Measurements from ENCODE around the gene IFNLR1. TPM values are rescaled to one million over a fixed set of nuclear protein-coding genes. Genes with fewer than 3 reads are reported as not detected.
A peak's percentile ranks its signal among the peaks of the same experiment; 100 is the strongest.

IFNLR1 gene
- total and polyA plus RNA-seq, 2 donors from 2014 or later = 1.6 to 4.8 TPM

- Histone ChIP-seq H3K27ac (ENCODE audit: low read depth in 2 of 2, low read length in 2 of 2) (no peak overlapping the region), H3K4me1 (ENCODE audit: control insufficient read depth in 2 of 3, insufficient read depth in 2 of 3, low read depth in 1 of 3, low read length in 3 of 3) (peaks cover 0 to 4% (median 0%) of the 10 kb centered on the region in 3 donors), H3K36me3 (ENCODE audit: control insufficient read depth in 2 of 3, insufficient read depth in 3 of 3, low read length in 3 of 3) (no peaks in the 10 kb centered on the region), H3K4me3 (ENCODE audit: low read length in 3 of 3) (no peak overlapping the region), H3K9me3 (ENCODE audit: control insufficient read depth in 2 of 3, insufficient read depth in 1 of 3, low read length in 3 of 3) (no peaks in the 10 kb centered on the region), H3K27me3 (ENCODE audit: control insufficient read depth, insufficient read depth, low read length) (no peaks in the 10 kb centered on the region), H3K9ac (ENCODE audit: low read length in 3 of 3) (no peak overlapping the region)
- TF ChIP-seq CTCF (IDR thresholded peaks at IDR 0.05; ENCODE audit: borderline replicate concordance, extremely low read depth, insufficient read depth) = no peak
- no peak for FAIRE-seq
- DNase-seq = peak in 3 of 5 donors; percentile 21 to 58 (median 56)
- intact Hi-C loops (cut with DNase I) = no loop called here
These were observed 18.8 kb downstream of the IFNLR1 start for GRCh38 chr1:24168245-24168644.

- Histone ChIP-seq H3K36me3 (ENCODE audit: control insufficient read depth in 2 of 3, insufficient read depth in 3 of 3, low read length in 3 of 3) (no peaks in the 10 kb centered on the region), H3K4me1 (ENCODE audit: control insufficient read depth in 2 of 3, insufficient read depth in 2 of 3, low read depth in 1 of 3, low read length in 3 of 3) (peaks cover 0 to 4% (median 0%) of the 10 kb centered on the region in 3 donors), H3K4me3 (ENCODE audit: low read length in 3 of 3) (no peak overlapping the region), H3K9me3 (ENCODE audit: control insufficient read depth in 2 of 3, insufficient read depth in 1 of 3, low read length in 3 of 3) (no peaks in the 10 kb centered on the region), H3K9ac (ENCODE audit: low read length in 3 of 3) (no peak overlapping the region), H3K27me3 (ENCODE audit: control insufficient read depth, insufficient read depth, low read length) (no peaks in the 10 kb centered on the region), H3K27ac (ENCODE audit: low read depth in 2 of 2, low read length in 2 of 2) (no peak overlapping the region)
- FAIRE-seq = no peak
- DNase-seq = peak in 1 of 5 donors; percentile 20
- intact Hi-C loops (cut with DNase I) = no loop called here
- no peak for TF ChIP-seq CTCF (IDR thresholded peaks at IDR 0.05; ENCODE audit: borderline replicate concordance, extremely low read depth, insufficient read depth)
These were observed 20.1 kb downstream of the IFNLR1 start for GRCh38 chr1:24167008-24167407.

- Histone ChIP-seq H3K27me3 (ENCODE audit: control insufficient read depth, insufficient read depth, low read length) (no peaks in the 10 kb centered on the region), H3K27ac (ENCODE audit: low read depth in 2 of 2, low read length in 2 of 2) (no peak overlapping the region), H3K9ac (ENCODE audit: low read length in 3 of 3) (no peak overlapping the region), H3K4me3 (ENCODE audit: low read length in 3 of 3) (no peak overlapping the region), H3K9me3 (ENCODE audit: control insufficient read depth in 2 of 3, insufficient read depth in 1 of 3, low read length in 3 of 3) (no peaks in the 10 kb centered on the region), H3K4me1 (ENCODE audit: control insufficient read depth in 2 of 3, insufficient read depth in 2 of 3, low read depth in 1 of 3, low read length in 3 of 3) (peaks cover 0 to 4% (median 0%) of the 10 kb centered on the region in 3 donors), H3K36me3 (ENCODE audit: control insufficient read depth in 2 of 3, insufficient read depth in 3 of 3, low read length in 3 of 3) (no peaks in the 10 kb centered on the region)
- TF ChIP-seq CTCF (IDR thresholded peaks at IDR 0.05; ENCODE audit: borderline replicate concordance, extremely low read depth, insufficient read depth) = no peak
- DNase-seq = no peak
- FAIRE-seq = no peak
- intact Hi-C loops (cut with DNase I) = no loop called here
These were observed 21.6 kb downstream of the IFNLR1 start for GRCh38 chr1:24165500-24165899.

GRCh38 chr1:24164004-24164403 is 23.1 kb downstream of the IFNLR1 start:
- H3K4me3 ChIP-seq (ENCODE audit: low read length in 3 of 3) = no peak overlapping the region
- no peaks in the 10 kb centered on the region for H3K27me3 ChIP-seq (ENCODE audit: control insufficient read depth, insufficient read depth, low read length)
- H3K27ac ChIP-seq (ENCODE audit: low read depth in 2 of 2, low read length in 2 of 2) = no peak overlapping the region
- DNase-seq = no peak
- no peak overlapping the region for H3K9ac ChIP-seq (ENCODE audit: low read length in 3 of 3)
- intact Hi-C loops (cut with DNase I) = no loop called here
- H3K9me3 ChIP-seq (ENCODE audit: control insufficient read depth in 2 of 3, insufficient read depth in 1 of 3, low read length in 3 of 3) = no peaks in the 10 kb centered on the region
- H3K36me3 ChIP-seq (ENCODE audit: control insufficient read depth in 2 of 3, insufficient read depth in 3 of 3, low read length in 3 of 3) = peaks cover 0 to 5% (median 0%) of the 10 kb centered on the region in 3 donors
- FAIRE-seq = no peak
- peaks cover 0 to 4% (median 0%) of the 10 kb centered on the region in 3 donors for H3K4me1 ChIP-seq (ENCODE audit: control insufficient read depth in 2 of 3, insufficient read depth in 2 of 3, low read depth in 1 of 3, low read length in 3 of 3)
- TF ChIP-seq CTCF (IDR thresholded peaks at IDR 0.05; ENCODE audit: borderline replicate concordance, extremely low read depth, insufficient read depth) = no peak
